ENCODE measurements around the gene GEN1.

DNA sequence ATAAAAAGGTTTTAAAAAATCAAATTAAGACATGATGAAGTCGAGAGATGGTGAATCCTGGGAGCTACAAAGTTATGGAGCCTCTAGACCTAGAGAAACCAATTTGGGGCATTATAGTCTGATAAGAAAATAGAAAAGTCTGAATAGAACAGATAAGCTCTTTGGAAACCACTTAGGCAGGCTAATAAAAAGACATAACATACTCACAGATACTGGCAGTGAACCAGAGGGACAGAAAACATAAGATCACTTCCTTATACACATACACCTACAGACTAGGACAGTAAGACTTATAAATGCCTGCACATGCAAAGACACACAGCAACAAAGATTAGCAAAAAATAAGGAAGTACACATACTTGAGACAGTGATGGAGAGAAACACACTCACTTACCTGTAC is 20.3 kb upstream of the GEN1 start:
- TF ChIP-seq POLR2A (IDR thresholded peaks at IDR 0.05), result no peak
- TF ChIP-seq EP300 (IDR thresholded peaks at IDR 0.05), result no peak
